GM12878 (cell line): ENCODE results near the gene TNS4. TPM values are rescaled to one million over a fixed set of nuclear protein-coding genes. Genes with fewer than 3 reads are reported as not detected.

Experiments used
- ATAC-seq: fragments of 200-7000 bp; cut with Tn5 transposase; 3 replicates; pipeline ENCODE4 v1.9.1; 2020; ENCODE audit warnings: mild to moderate bottlenecking, moderate library complexity
- BruUV-seq: library from RNA; stranded (reverse); fragments of 400-500 nt; replicated peaks from 2 replicates; lab custom pipeline; 2021; lab: Mats Ljungman, UMichigan
- CTCF ChIA-PET: fragments of 300-600 bp; sonication (Branson Sonifier 250); formaldehyde crosslinking; extraction: SDS; loops from one replicate; lab custom pipeline; 2021; ENCODE audit warnings: inconsistent platforms; lab: Yijun Ruan, JAX
- POLR2A ChIA-PET: fragments of 350-600 bp; formaldehyde crosslinking; extraction: SDS; loops from one replicate; lab custom pipeline; 2021; ENCODE audit warnings: inconsistent platforms; lab: Charles Lee
- RAD21 ChIA-PET: fragments of 300-600 bp; sonication (Branson Sonifier 250); formaldehyde crosslinking; loops from one replicate; lab custom pipeline; 2023; ENCODE audit warnings: antibody characterized with exemption; ENCODE audit not compliant: unreplicated experiment; lab: Charles Lee
- SMC1A ChIA-PET: fragments of 300-600 bp; sonication (Branson Sonifier 250); formaldehyde crosslinking; loops from one replicate; lab custom pipeline; 2023; ENCODE audit not compliant: unreplicated experiment, uncharacterized antibody; lab: Charles Lee
- DNase-seq: peaks from one replicate; pipeline ENCODE4 v3.0.0-alpha.2; 2011; ENCODE audit warnings: low read depth, low spot score
- FAIRE-seq: peaks from 3 replicates; lab custom pipeline; 2011; peaks lifted over from hg19 to GRCh38; lab: Jason Lieb, UNC
- H2AFZ ChIP-seq: 2 replicates; pipeline ENCODE4 v1.6.0; 2011; ENCODE audit warnings: low read depth, low read length, control low read depth; ENCODE audit not compliant: control insufficient read depth
- H3K27ac ChIP-seq: 2 replicates; pipeline ENCODE4 v1.5.1; 2011; ENCODE audit warnings: control low read depth; ENCODE audit not compliant: control insufficient read depth, insufficient read depth
- H3K27me3 ChIP-seq, 2 experiments: replicated peaks in 1 of 2; 2 replicates each; pipeline versions ENCODE4 v1.6.0 to v1.6.1; 2011; ENCODE audit warnings: low read length in 1 of 2; ENCODE audit not compliant: control insufficient read depth in 2 of 2, insufficient read depth in 2 of 2
- H3K36me3 ChIP-seq, 2 experiments: 2 replicates each; pipeline ENCODE4 v1.5.1; 2011; ENCODE audit warnings: low read length in 1 of 2; ENCODE audit not compliant: control insufficient read depth in 2 of 2, insufficient read depth in 2 of 2
- H3K4me1 ChIP-seq: 2 replicates; pipeline ENCODE4 v1.6.1; 2011; ENCODE audit warnings: mild to moderate bottlenecking, low read length, moderate library complexity, mixed read lengths; ENCODE audit not compliant: control insufficient read depth, insufficient read depth
- H3K4me2 ChIP-seq: 2 replicates; pipeline ENCODE4 v1.6.0; 2011; ENCODE audit warnings: control low read depth; ENCODE audit not compliant: control insufficient read depth, insufficient read depth
- H3K4me3 ChIP-seq: fragments of 200-600 bp; sonication (generic); 2 replicates; pipeline ENCODE4 v1.5.1; 2016
- H3K79me2 ChIP-seq: 2 replicates; pipeline ENCODE4 v1.6.0; 2011; ENCODE audit warnings: low read length; ENCODE audit not compliant: control insufficient read depth, insufficient read depth
- H3K9ac ChIP-seq: 2 replicates; pipeline ENCODE4 v1.8.0; 2011; ENCODE audit warnings: low read length, control low read depth, mixed read lengths; ENCODE audit not compliant: control insufficient read depth, insufficient read depth
- H3K9me3 ChIP-seq: replicated peaks from 3 replicates; pipeline ENCODE4 v1.5.1; 2011; ENCODE audit warnings: mild to moderate bottlenecking, low read length; ENCODE audit not compliant: control insufficient read depth, insufficient read depth
- H4K20me1 ChIP-seq: 2 replicates; pipeline ENCODE4 v1.6.0; 2011; ENCODE audit not compliant: control insufficient read depth, insufficient read depth
- CTCF ChIP-seq, 3 experiments: IDR thresholded peaks in 2 of 3; conservative IDR thresholded peaks in 1 of 3; 2 replicates each; pipeline ENCODE4 v1.5.1; 2011; ENCODE audit warnings: low read depth in 3 of 3, low read length in 3 of 3, mild to moderate bottlenecking in 3 of 3, control low read depth in 2 of 3, moderate library complexity in 2 of 3, inconsistent platforms in 1 of 3, mixed read lengths in 1 of 3; ENCODE audit not compliant: control insufficient read depth in 2 of 3, insufficient read depth in 1 of 3; ENCODE audit errors: extremely low read depth in 1 of 3
- RAD21 ChIP-seq: IDR thresholded peaks from 2 replicates; pipeline ENCODE4 v1.6.1; 2011; ENCODE audit warnings: mild to moderate bottlenecking, low read depth, low read length, moderate library complexity; ENCODE audit not compliant: insufficient read depth
- TBL1XR1 ChIP-seq: IDR thresholded peaks from 2 replicates; pipeline ENCODE4 v1.6.1; 2012; ENCODE audit warnings: low read depth, low read length, improper control_type of control experiment
- WGBS: methylation state at CpG from one replicate; pipeline ENCODE4 v1.1.6; 2016; ENCODE audit warnings: low lambda C conversion rate; ENCODE audit not compliant: insufficient replicate concordance, insufficient coverage; ENCODE audit errors: missing lambda C conversion rate; 5-methylcytosine and 5-hydroxymethylcytosine counted together
- in situ Hi-C: fragments of 300-500 bp; cut with MboI; formaldehyde crosslinking; loops from 9 replicates; pipeline ENCODE4 v1.14.3; 2018; ENCODE audit warnings: mixed read lengths
- intact Hi-C: fragments of 100-400 bp; cut with micrococcal nuclease; formaldehyde crosslinking; loops from one replicate; pipeline ENCODE4 v1.14.2; 2022; ENCODE audit not compliant: unreplicated experiment
- polyA plus RNA-seq, 11 experiments: library from polyadenylated mRNA; depleted of rRNA in 4 of 11; unstranded in 6 of 11; stranded (reverse) in 5 of 11; fragments of >200 nt; fragmentation: Nextera tagmentation in 4 of 11; fragmentation: Illumina TruSeq in 1 of 11; extraction: Ambion mirVana in 4 of 11; extraction: Trizol in 1 of 11; gene quantifications; 1 replicate in 1 of 11; 2 replicates in 10 of 11; pipeline versions ENCODE4 v1.2.1 to v1.2.3, GENCODE V29; 2011 to 2016; ENCODE audit warnings: inconsistent platforms in 2 of 11, missing spikeins in 2 of 11, low read depth in 1 of 11
- total RNA-seq, 4 experiments: library from RNA; depleted of rRNA in 3 of 4; stranded (reverse); fragments of >200 nt in 3 of 4; fragmentation: Illumina TruSeq in 1 of 4; extraction: Trizol in 1 of 4; gene quantifications; 2 replicates each; pipeline versions ENCODE4 v1.2.1 to v1.2.3, GENCODE V29; 2013 to 2021

Gene TNS4
- total and polyA plus RNA-seq, 10 of the 15 experiments (the other 5 are each of a cell fraction or from before 2014, with no cell fraction given) = 0.10 to 0.90 (median 0.68) TPM; not detected in 2

GRCh38 chr17:40433551-40434415, 67.6 kb downstream of the TNS4 start:
- Histone ChIP-seq H3K36me3 (no peaks in the 10 kb centered on the region), H3K4me2 (no peak overlapping the region), H3K9me3 (no peaks in the 10 kb centered on the region; the same call in 2 of the 3 replicates), H3K4me1 (peaks cover 3% of the 10 kb centered on the region), H3K27me3 (0 out of 4 replicates have a peak, but pooled peaks cover 0 to 3% of the 10 kb centered on the region in 2 experiments)
- POLR2A ChIA-PET = no interaction called here
- TF ChIP-seq TBL1XR1 (no peak), RAD21 (peak; percentile 38; the same call in 1 of the 2 replicates), CTCF (IDR thresholded peaks at IDR 0.05 in 2 of 3, conservative IDR thresholded peaks at IDR 0.05 in 1 of 3; ENCODE audit: control insufficient read depth in 2 of 3, extremely low read depth in 1 of 3, insufficient read depth in 1 of 3, low read depth in 3 of 3, low read length in 3 of 3) (peak; percentile 46 to 66 (median 62))
- TF ChIP-seq, all 136 proteins: peak for 2
- RAD21 ChIA-PET = interaction anchor here (1.6 kb wide), 1 partner anchor 68 kb away, joined by 4 read pairs; no protein-coding TSS in a partner anchor
- FAIRE-seq = peak; percentile 92
- no peak overlapping the region for H2AFZ ChIP-seq
- SMC1A ChIA-PET = interaction anchor here (1.1 kb wide), 1 partner anchor 51 kb away, joined by 3 read pairs; no protein-coding TSS in a partner anchor
- intact Hi-C loops (no loop called here), in situ Hi-C loops (loop anchor here (25.0 kb wide), 1 partner anchor 104 kb away; no protein-coding TSS in a partner anchor)
- no peak overlapping the region for H3K27ac ChIP-seq
- no peak overlapping the region for H3K4me3 ChIP-seq
- BruUV-seq = no TSS peak
- peak; percentile 88 for ATAC-seq
- CTCF ChIA-PET = interaction anchor here (0.5 to 2.0 kb wide), 6 partner anchors 14 to 139 kb away, joined by 3 to 10 read pairs (median 4); partner anchors contain the start of gene TOP2A
- no peak overlapping the region for H3K9ac ChIP-seq
- H3K79me2 ChIP-seq = no peaks in the 10 kb centered on the region
- H4K20me1 ChIP-seq = no peaks in the 10 kb centered on the region
- 78% methylated on average over 6 of the region's 6 CpGs for WGBS
- DNase-seq = no peak
